Suprapubic skin (tissue), 4 donors: ENCODE measurements around the gene TUBA4A. TPM values are rescaled to one million over a fixed set of nuclear protein-coding genes. Genes with fewer than 3 reads are reported as not detected.
A peak's percentile ranks its signal among the peaks of the same experiment; 100 is the strongest.

Experiments
- DNase-seq, 2 donors: peaks; one replicate each; pipeline ENCODE4 v3.0.0-alpha.2; 2019; ENCODE audit warnings: low spot score in 2 of 2
- H3K27ac ChIP-seq: fragments of 200-600 bp; sonication (generic); one replicate; pipeline ENCODE4 v1.5.1; 2019
- H3K27me3 ChIP-seq: fragments of 200-600 bp; sonication (generic); one replicate; pipeline ENCODE4 v1.5.1; 2019
- H3K36me3 ChIP-seq: fragments of 200-600 bp; sonication (generic); one replicate; pipeline ENCODE4 v1.5.1; 2019
- H3K4me1 ChIP-seq: fragments of 200-600 bp; sonication (generic); one replicate; pipeline ENCODE4 v1.5.1; 2019
- H3K4me3 ChIP-seq: fragments of 200-600 bp; sonication (generic); one replicate; pipeline ENCODE4 v1.5.1; 2019; ENCODE audit warnings: mild to moderate bottlenecking
- H3K9me3 ChIP-seq: fragments of 200-600 bp; sonication (generic); one replicate; pipeline ENCODE4 v1.5.1; 2019
- CTCF ChIP-seq, 2 donors: fragments of 200-600 bp in 1 of 2; fragments of 450-650 bp in 1 of 2; sonication (generic) in 1 of 2; IDR thresholded peaks; one replicate each; pipeline ENCODE4 v1.5.1; 2016 to 2019; ENCODE audit warnings: antibody characterized with exemption in 2 of 2, mild to moderate bottlenecking in 1 of 2, moderate library complexity in 1 of 2
- EP300 ChIP-seq: sonication (generic); formaldehyde crosslinking; IDR thresholded peaks from one replicate; pipeline ENCODE4 v1.6.1; 2017; ENCODE audit warnings: antibody characterized with exemption
- POLR2A ChIP-seq, 2 donors: fragments of 450-650 bp; IDR thresholded peaks; one replicate each; pipeline ENCODE4 v1.6.1; 2017; ENCODE audit warnings: antibody characterized with exemption in 2 of 2, mild to moderate bottlenecking in 2 of 2, moderate library complexity in 2 of 2
- POLR2AphosphoS5 ChIP-seq, 3 donors: sonication (generic); formaldehyde crosslinking; IDR thresholded peaks; one replicate each; pipeline ENCODE4 v1.6.1; 2017; ENCODE audit warnings: antibody characterized with exemption in 3 of 3
- WGBS: methylation state at CpG from one replicate; pipeline ENCODE4 v1.1.5; 2018; 5-methylcytosine and 5-hydroxymethylcytosine counted together
- total RNA-seq, 4 donors: library from RNA; depleted of rRNA; stranded (reverse); fragments of >200 nt; gene quantifications; one replicate each; pipeline ENCODE4 v1.1.0, GENCODE V29; 2016

The TUBA4A gene
- total RNA-seq, result 100 to 1,000 TPM; 194 to 530 (median 394) TPM

DNA sequence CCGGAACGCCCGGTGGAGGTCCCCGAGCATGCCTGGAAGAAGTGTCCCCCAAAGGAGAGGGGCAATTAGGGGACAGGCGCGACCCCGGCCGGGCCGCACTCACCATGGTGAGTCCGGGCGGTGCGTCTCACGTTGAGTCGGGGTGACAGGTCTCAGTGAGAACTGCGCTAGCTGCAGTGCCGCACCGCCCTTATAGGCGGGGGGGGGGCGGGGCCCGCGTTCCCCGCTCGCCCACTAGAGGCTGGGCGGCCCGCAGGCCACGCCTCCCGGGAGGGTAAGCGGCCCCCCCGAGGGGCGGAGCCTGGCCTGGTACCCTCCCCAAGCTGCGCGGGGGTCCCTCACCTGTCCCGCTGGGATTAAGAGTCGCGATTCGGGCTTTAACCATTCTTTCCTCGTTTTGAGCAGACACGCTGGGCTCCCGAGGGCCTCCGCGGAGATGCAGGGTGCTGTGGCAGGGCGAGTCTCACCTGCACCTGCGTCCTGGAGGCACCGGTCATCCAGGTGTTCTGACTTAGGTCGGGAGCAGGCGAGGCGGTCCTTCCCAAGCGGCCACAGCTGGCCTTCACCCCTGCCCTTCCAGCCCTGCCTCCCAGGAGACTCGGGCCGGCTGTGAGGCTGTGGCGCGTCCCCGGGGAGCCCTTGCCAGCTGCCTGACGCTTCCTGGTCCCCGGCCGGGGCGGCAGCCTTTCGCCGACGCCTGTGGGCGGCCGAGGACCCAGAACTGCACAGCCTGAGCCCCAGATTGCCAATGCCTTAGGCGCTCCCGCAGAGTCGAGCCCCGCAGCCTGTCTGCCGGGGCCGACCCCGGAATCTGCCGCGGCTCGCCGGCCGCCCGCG, at the start of gene TUBA4A:
TUBA4A (minus strand) TSS at position 166 of the 837 bp plus-strand sequence; CDS start at position 106, 60 bp downstream.
- H3K4me1 ChIP-seq, result peaks cover 60% of the 10 kb centered on the region
- under 1% methylated on average over 41 of the region's 76 CpGs for WGBS
- peak within 1 kb of the TSS; percentile 66 for H3K4me3 ChIP-seq
- TF ChIP-seq POLR2A (IDR thresholded peaks at IDR 0.05), result peak; percentile 73 to 84
- peak in 2 of 3 donors; percentile 0 to 90 for TF ChIP-seq POLR2AphosphoS5 (IDR thresholded peaks at IDR 0.05)
- no peak for TF ChIP-seq CTCF (IDR thresholded peaks at IDR 0.05)
- H3K27me3 ChIP-seq, result no peaks in the 10 kb centered on the region
- peak; percentile 87 to 91 for DNase-seq
- H3K36me3 ChIP-seq, result peaks cover 10% of the 10 kb centered on the region
- H3K27ac ChIP-seq, result peak within 1 kb of the TSS; percentile 83
- H3K9me3 ChIP-seq, result no peaks in the 10 kb centered on the region

- TF ChIP-seq POLR2A (IDR thresholded peaks at IDR 0.05) (no peak), CTCF (IDR thresholded peaks at IDR 0.05) (no peak), POLR2AphosphoS5 (IDR thresholded peaks at IDR 0.05) (no peak), EP300 (no peak)
- peak in 1 of 2 donors; percentile 53 for DNase-seq
- no peak overlapping the region for H3K4me3 ChIP-seq
- 67% methylated on average over 11 of the region's 11 CpGs for WGBS
- peaks cover 4% of the 10 kb centered on the region for H3K4me1 ChIP-seq
- H3K27me3 ChIP-seq, result peaks cover 54% of the 10 kb centered on the region
- H3K9me3 ChIP-seq, result no peaks in the 10 kb centered on the region
- H3K36me3 ChIP-seq, result no peaks in the 10 kb centered on the region
- H3K27ac ChIP-seq, result no peak overlapping the region
Observed at GRCh38 chr2:219302412-219302968, 48.8 kb upstream of the TUBA4A start.

- peaks cover 39% of the 10 kb centered on the region for H3K27me3 ChIP-seq
- WGBS, result 75% methylated on average over 2 of the region's 5 CpGs
- no peak for DNase-seq
- no peak overlapping the region for H3K27ac ChIP-seq
- H3K36me3 ChIP-seq, result no peaks in the 10 kb centered on the region
- H3K9me3 ChIP-seq, result no peaks in the 10 kb centered on the region
- H3K4me3 ChIP-seq, result no peak overlapping the region
- TF ChIP-seq EP300 (no peak), CTCF (IDR thresholded peaks at IDR 0.05) (no peak), POLR2AphosphoS5 (IDR thresholded peaks at IDR 0.05) (no peak), POLR2A (IDR thresholded peaks at IDR 0.05) (no peak)
- peaks cover 7% of the 10 kb centered on the region for H3K4me1 ChIP-seq
Observed at GRCh38 chr2:219300022-219300421, 46.3 kb upstream of the TUBA4A start.

DNA sequence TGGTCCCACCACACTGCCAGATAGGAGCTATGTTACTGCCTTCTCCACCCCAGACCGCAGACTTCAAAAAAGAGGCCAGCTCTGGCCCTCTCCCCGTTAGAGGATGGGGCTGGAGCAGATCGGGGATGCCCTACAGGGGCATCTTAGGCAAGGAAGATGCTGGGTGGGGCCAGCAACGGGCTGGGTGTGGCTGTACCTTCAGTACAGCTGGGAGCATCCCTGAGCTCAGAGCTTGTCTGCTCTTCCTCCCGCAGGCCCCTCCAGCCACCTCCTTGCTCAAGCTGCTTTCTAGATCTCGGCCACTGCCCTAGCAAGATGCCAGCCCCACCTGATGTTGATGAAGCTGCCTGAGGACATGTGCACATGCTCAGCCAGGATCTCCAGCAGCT, 45.6 kb upstream of the TUBA4A start:
- Histone ChIP-seq H3K27me3 (peaks cover 39% of the 10 kb centered on the region), H3K4me3 (no peak overlapping the region), H3K9me3 (no peaks in the 10 kb centered on the region), H3K36me3 (no peaks in the 10 kb centered on the region), H3K27ac (no peak overlapping the region), H3K4me1 (peaks cover 14% of the 10 kb centered on the region)
- no peak for DNase-seq
- no peak for TF ChIP-seq POLR2A (IDR thresholded peaks at IDR 0.05)
- TF ChIP-seq CTCF (IDR thresholded peaks at IDR 0.05), result no peak
- TF ChIP-seq EP300, result no peak
- no peak for TF ChIP-seq POLR2AphosphoS5 (IDR thresholded peaks at IDR 0.05)
- WGBS, result 90% methylated on average over 2 of the region's 6 CpGs

- Histone ChIP-seq H3K27ac (no peak overlapping the region), H3K36me3 (no peaks in the 10 kb centered on the region), H3K9me3 (no peaks in the 10 kb centered on the region), H3K27me3 (peaks cover 36% of the 10 kb centered on the region), H3K4me3 (no peak overlapping the region), H3K4me1 (peaks cover 19% of the 10 kb centered on the region)
- WGBS, result 24% methylated on average over 6 of the region's 15 CpGs
- DNase-seq, result peak; percentile 89 to 91
- TF ChIP-seq POLR2AphosphoS5 (IDR thresholded peaks at IDR 0.05) (no peak), CTCF (IDR thresholded peaks at IDR 0.05) (peak; percentile 94 to 99)
Observed at GRCh38 chr2:219298759-219299371, 45.1 kb upstream of the TUBA4A start.
